Measurements from ENCODE around the gene MYL5. TPM values are rescaled to one million over a fixed set of nuclear protein-coding genes. Genes with fewer than 3 reads are reported as not detected.

Gene MYL5
- total RNA-seq, 1 experiment from 2014 or later = 50.5 TPM

- H3K36me3 ChIP-seq (ENCODE audit: insufficient read depth, low read length) = peaks cover 4% of the 10 kb centered on the region; the same call in 1 of the 2 replicates
- no peak overlapping the region for H3K9ac ChIP-seq (ENCODE audit: low read length)
- H4K20me1 ChIP-seq (ENCODE audit: insufficient read depth, low read depth, low read length) = no peaks in the 10 kb centered on the region
- H3K27ac ChIP-seq (ENCODE audit: low read length) = no peak overlapping the region
- no peak overlapping the region for H3K4me2 ChIP-seq (ENCODE audit: low read depth, low read length, poor library complexity, severe bottlenecking)
- DNase-seq = no peak
- peaks cover 62% of the 10 kb centered on the region for H3K79me2 ChIP-seq (ENCODE audit: low read length)
- H3K4me1 ChIP-seq (ENCODE audit: low read length) = no peaks in the 10 kb centered on the region
- no peak overlapping the region for H2AFZ ChIP-seq (ENCODE audit: low read length)
- H3K9me3 ChIP-seq (ENCODE audit: low read length) = no peaks in the 10 kb centered on the region
- no peak overlapping the region for H3K4me3 ChIP-seq (ENCODE audit: low read length)
- H3K27me3 ChIP-seq (ENCODE audit: low read length) = no peaks in the 10 kb centered on the region
- no peaks in the 10 kb centered on the region for H3K9me2 ChIP-seq (replicated peaks; ENCODE audit: insufficient read depth, low read length)
Measured at GRCh38 chr4:717601-718320, 43.4 kb downstream of the MYL5 start.

DNA sequence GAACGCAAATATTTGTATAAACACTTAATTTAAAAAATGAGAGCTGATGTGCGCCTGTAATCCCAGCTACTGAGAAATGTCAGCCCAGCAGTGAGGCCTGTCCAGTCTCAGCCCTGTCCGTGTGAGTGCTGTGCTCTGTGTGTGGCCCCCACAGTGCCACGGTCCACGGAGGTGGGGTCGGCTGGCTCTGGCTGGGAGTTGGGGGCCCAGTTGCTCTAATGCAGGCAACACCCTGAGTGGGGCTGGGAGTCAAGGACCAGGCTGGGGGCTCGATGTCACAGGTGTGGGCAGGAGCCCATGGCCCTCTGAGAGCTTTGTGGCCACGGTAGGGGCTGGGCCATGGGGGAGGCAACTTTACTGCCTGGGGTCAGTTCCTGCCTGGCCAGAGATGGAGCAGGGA lies 44.1 kb downstream of the MYL5 start:
- Histone ChIP-seq H2AFZ (ENCODE audit: low read length) (no peak overlapping the region), H3K4me3 (ENCODE audit: low read length) (no peak overlapping the region), H4K20me1 (ENCODE audit: insufficient read depth, low read depth, low read length) (no peaks in the 10 kb centered on the region), H3K9me2 (replicated peaks; ENCODE audit: insufficient read depth, low read length) (no peaks in the 10 kb centered on the region), H3K9me3 (ENCODE audit: low read length) (no peaks in the 10 kb centered on the region), H3K36me3 (ENCODE audit: insufficient read depth, low read length) (peaks cover 3% of the 10 kb centered on the region; the same call in 1 of the 2 replicates), H3K79me2 (ENCODE audit: low read length) (peaks cover 58% of the 10 kb centered on the region), H3K4me1 (ENCODE audit: low read length) (no peaks in the 10 kb centered on the region), H3K4me2 (ENCODE audit: low read depth, low read length, poor library complexity, severe bottlenecking) (no peak overlapping the region), H3K27ac (ENCODE audit: low read length) (no peak overlapping the region), H3K27me3 (ENCODE audit: low read length) (no peaks in the 10 kb centered on the region), H3K9ac (ENCODE audit: low read length) (no peak overlapping the region)
- no peak for DNase-seq

DNA sequence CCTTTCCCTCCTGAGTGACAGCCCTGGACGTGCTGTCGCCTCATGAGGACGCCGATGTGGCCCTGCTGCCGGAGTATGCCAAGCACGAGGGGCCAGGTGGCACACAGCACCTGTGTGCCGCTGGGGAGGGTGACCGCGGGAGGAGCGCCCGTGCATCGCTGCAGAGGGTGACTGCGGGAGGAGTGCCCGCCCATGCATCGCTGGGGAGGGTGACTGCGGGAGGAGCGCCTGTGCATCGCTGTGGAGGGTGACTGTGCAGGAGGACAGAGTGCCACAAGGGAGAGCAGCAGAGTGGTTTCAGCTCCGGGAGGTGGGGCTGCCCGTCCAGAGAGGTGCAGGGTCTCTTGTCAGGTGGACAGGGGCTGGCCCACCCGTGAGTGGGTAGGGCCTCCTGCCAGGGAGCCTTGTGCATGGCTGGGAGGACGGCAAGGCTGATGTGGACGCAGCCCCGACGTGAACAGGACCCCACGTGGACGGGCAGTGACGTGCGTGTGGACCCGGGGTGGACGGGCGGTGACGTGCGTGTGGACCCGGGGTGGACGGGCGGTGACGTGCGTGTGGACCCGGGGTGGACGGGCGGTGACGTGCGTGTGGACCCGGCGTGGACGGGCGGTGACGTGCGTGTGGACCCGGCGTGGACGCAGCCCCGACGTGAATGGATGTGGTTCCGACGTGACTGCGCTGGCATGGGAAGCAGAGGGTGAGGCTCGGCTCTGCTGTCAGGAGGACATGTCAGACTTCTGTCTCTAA lies 45.9 kb downstream of the MYL5 start:
- Histone ChIP-seq H3K9ac (ENCODE audit: low read length) (no peak overlapping the region), H2AFZ (ENCODE audit: low read length) (no peak overlapping the region), H3K27ac (ENCODE audit: low read length) (no peak overlapping the region), H3K27me3 (ENCODE audit: low read length) (no peaks in the 10 kb centered on the region), H3K36me3 (ENCODE audit: insufficient read depth, low read length) (no peaks in the 10 kb centered on the region), H3K4me1 (ENCODE audit: low read length) (no peaks in the 10 kb centered on the region), H3K4me2 (ENCODE audit: low read depth, low read length, poor library complexity, severe bottlenecking) (no peak overlapping the region), H3K79me2 (ENCODE audit: low read length) (peaks cover 39% of the 10 kb centered on the region), H4K20me1 (ENCODE audit: insufficient read depth, low read depth, low read length) (no peaks in the 10 kb centered on the region), H3K9me3 (ENCODE audit: low read length) (no peaks in the 10 kb centered on the region), H3K4me3 (ENCODE audit: low read length) (no peak overlapping the region), H3K9me2 (replicated peaks; ENCODE audit: insufficient read depth, low read length) (no peaks in the 10 kb centered on the region)
- no peak for DNase-seq

- Histone ChIP-seq H3K9me2 (replicated peaks; ENCODE audit: insufficient read depth, low read length) (no peaks in the 10 kb centered on the region), H3K27me3 (ENCODE audit: low read length) (no peaks in the 10 kb centered on the region), H3K9me3 (ENCODE audit: low read length) (no peaks in the 10 kb centered on the region), H3K4me1 (ENCODE audit: low read length) (no peaks in the 10 kb centered on the region), H3K4me2 (ENCODE audit: low read depth, low read length, poor library complexity, severe bottlenecking) (no peak overlapping the region), H2AFZ (ENCODE audit: low read length) (no peak overlapping the region), H3K36me3 (ENCODE audit: insufficient read depth, low read length) (no peaks in the 10 kb centered on the region), H3K79me2 (ENCODE audit: low read length) (peaks cover 45% of the 10 kb centered on the region), H3K27ac (ENCODE audit: low read length) (no peak overlapping the region), H3K9ac (ENCODE audit: low read length) (no peak overlapping the region), H4K20me1 (ENCODE audit: insufficient read depth, low read depth, low read length) (no peaks in the 10 kb centered on the region), H3K4me3 (ENCODE audit: low read length) (no peak overlapping the region)
- DNase-seq = no peak
Measured at GRCh38 chr4:721261-722168, 47.2 kb downstream of the MYL5 start.

- no peak overlapping the region for H3K9ac ChIP-seq (ENCODE audit: low read length)
- no peaks in the 10 kb centered on the region for H3K27me3 ChIP-seq (ENCODE audit: low read length)
- DNase-seq = no peak
- no peaks in the 10 kb centered on the region for H3K36me3 ChIP-seq (ENCODE audit: insufficient read depth, low read length)
- no peaks in the 10 kb centered on the region for H3K9me3 ChIP-seq (ENCODE audit: low read length)
- H2AFZ ChIP-seq (ENCODE audit: low read length) = no peak overlapping the region
- H4K20me1 ChIP-seq (ENCODE audit: insufficient read depth, low read depth, low read length) = no peaks in the 10 kb centered on the region
- no peak overlapping the region for H3K27ac ChIP-seq (ENCODE audit: low read length)
- no peaks in the 10 kb centered on the region for H3K4me1 ChIP-seq (ENCODE audit: low read length)
- no peak overlapping the region for H3K4me3 ChIP-seq (ENCODE audit: low read length)
- no peaks in the 10 kb centered on the region for H3K9me2 ChIP-seq (replicated peaks; ENCODE audit: insufficient read depth, low read length)
- peaks cover 49% of the 10 kb centered on the region for H3K79me2 ChIP-seq (ENCODE audit: low read length)
- H3K4me2 ChIP-seq (ENCODE audit: low read depth, low read length, poor library complexity, severe bottlenecking) = no peak overlapping the region
Measured at GRCh38 chr4:722169-722725, 47.9 kb downstream of the MYL5 start.

- Histone ChIP-seq H3K27ac (ENCODE audit: low read length) (no peak overlapping the region), H3K4me3 (ENCODE audit: low read length) (no peak overlapping the region), H3K9me3 (ENCODE audit: low read length) (no peaks in the 10 kb centered on the region), H3K4me2 (ENCODE audit: low read depth, low read length, poor library complexity, severe bottlenecking) (no peak overlapping the region), H2AFZ (ENCODE audit: low read length) (no peak overlapping the region), H4K20me1 (ENCODE audit: insufficient read depth, low read depth, low read length) (no peaks in the 10 kb centered on the region), H3K36me3 (ENCODE audit: insufficient read depth, low read length) (no peaks in the 10 kb centered on the region), H3K27me3 (ENCODE audit: low read length) (no peaks in the 10 kb centered on the region), H3K9ac (ENCODE audit: low read length) (no peak overlapping the region), H3K9me2 (replicated peaks; ENCODE audit: insufficient read depth, low read length) (no peaks in the 10 kb centered on the region), H3K4me1 (ENCODE audit: low read length) (no peaks in the 10 kb centered on the region), H3K79me2 (ENCODE audit: low read length) (peaks cover 47% of the 10 kb centered on the region)
- DNase-seq = no peak
Measured at GRCh38 chr4:722851-723360, 48.6 kb downstream of the MYL5 start.

DNA sequence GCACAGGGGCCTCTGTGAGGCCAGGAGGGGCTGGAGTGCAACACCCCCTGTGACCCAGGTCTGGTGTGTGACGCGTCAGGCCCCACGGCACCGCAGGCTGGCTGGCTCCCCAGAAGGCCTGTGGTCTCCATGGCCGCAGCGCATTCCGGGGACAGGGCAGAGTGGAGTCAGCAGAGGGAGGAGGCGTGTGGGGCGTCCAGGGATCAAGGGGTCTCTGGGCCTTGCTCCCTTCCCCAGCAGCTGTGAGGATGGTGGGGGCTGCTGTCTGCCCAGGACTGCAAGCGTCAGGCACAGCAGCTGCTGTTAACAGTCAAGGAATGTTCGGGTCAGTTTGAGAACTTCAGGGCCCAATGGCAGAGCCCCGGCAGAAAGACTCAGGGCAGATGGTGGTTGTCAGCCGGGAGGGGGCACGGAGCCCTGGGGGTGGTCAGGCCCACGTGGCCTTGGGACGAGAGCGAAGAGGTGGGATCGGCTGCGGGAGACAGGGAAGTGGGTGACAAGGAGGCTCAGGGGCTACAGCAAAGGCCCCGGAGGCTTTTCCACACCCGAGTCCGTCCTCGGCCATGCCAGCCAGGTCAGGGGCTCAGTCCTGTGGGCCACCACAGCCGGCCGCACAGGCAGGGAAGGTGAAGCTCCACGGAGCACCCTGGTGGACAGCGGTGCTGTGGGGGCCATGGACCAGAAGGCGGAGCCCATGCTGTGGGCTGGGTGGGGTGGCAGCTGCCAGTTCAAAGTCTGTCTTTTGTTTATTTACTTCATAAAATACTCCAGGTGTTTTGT lies 49.6 kb downstream of the MYL5 start:
- H3K4me1 ChIP-seq (ENCODE audit: low read length) = no peaks in the 10 kb centered on the region

More for the DNA sequence above, 49.6 kb downstream of the MYL5 start:
- peaks cover 42% of the 10 kb centered on the region for H3K79me2 ChIP-seq (ENCODE audit: low read length)
- H3K4me3 ChIP-seq (ENCODE audit: low read length) = no peak overlapping the region
- H2AFZ ChIP-seq (ENCODE audit: low read length) = no peak overlapping the region
- no peaks in the 10 kb centered on the region for H3K9me3 ChIP-seq (ENCODE audit: low read length)
- no peak overlapping the region for H3K4me2 ChIP-seq (ENCODE audit: low read depth, low read length, poor library complexity, severe bottlenecking)
- no peak overlapping the region for H3K27ac ChIP-seq (ENCODE audit: low read length)
- no peaks in the 10 kb centered on the region for H3K9me2 ChIP-seq (replicated peaks; ENCODE audit: insufficient read depth, low read length)
- no peaks in the 10 kb centered on the region for H3K36me3 ChIP-seq (ENCODE audit: insufficient read depth, low read length)
- H3K27me3 ChIP-seq (ENCODE audit: low read length) = no peaks in the 10 kb centered on the region
- no peaks in the 10 kb centered on the region for H4K20me1 ChIP-seq (ENCODE audit: insufficient read depth, low read depth, low read length)
- DNase-seq = no peak
- no peak overlapping the region for H3K9ac ChIP-seq (ENCODE audit: low read length)
